GM18498 (cell line): ENCODE data around the gene GRIK1.

Experiments
- ATAC-seq: cut with Tn5 transposase; IDR thresholded peaks from one replicate; pipeline ENCODE4 v1.9.1; 2021; ENCODE audit warnings: mild to moderate bottlenecking, moderate library complexity; ENCODE audit not compliant: unreplicated experiment

The GRIK1 gene

GRCh38 chr21:29550205-29550604 is 389.6 kb downstream of the GRIK1 start:
- ATAC-seq: no peak

GRCh38 chr21:29549614-29550013 is 390.2 kb downstream of the GRIK1 start:
- no peak for ATAC-seq

- no peak for ATAC-seq
Observed at GRCh38 chr21:29547998-29548397, 391.8 kb downstream of the GRIK1 start.

- no peak for ATAC-seq
Observed at GRCh38 chr21:29546071-29546470, 393.7 kb downstream of the GRIK1 start.

GRCh38 chr21:29540289-29540688 is 399.5 kb downstream of the GRIK1 start:
- ATAC-seq: no peak

GRCh38 chr21:29538115-29538514 is 401.7 kb downstream of the GRIK1 start:
- ATAC-seq: no peak

GRCh38 chr21:29534448-29534847 is 405.3 kb downstream of the GRIK1 start:
- ATAC-seq: no peak

GRCh38 chr21:29529139-29529538 is 410.7 kb downstream of the GRIK1 start:
- no peak for ATAC-seq

- no peak for ATAC-seq
Observed at GRCh38 chr21:29526545-29526944, 413.3 kb downstream of the GRIK1 start.

- no peak for ATAC-seq
Observed at GRCh38 chr21:29524055-29524454, 415.7 kb downstream of the GRIK1 start.

GRCh38 chr21:29523646-29524045 is 416.1 kb downstream of the GRIK1 start:
- ATAC-seq: no peak

GRCh38 chr21:29521872-29522271 is 417.9 kb downstream of the GRIK1 start:
- no peak for ATAC-seq

GRCh38 chr21:29520171-29520570 is 419.6 kb downstream of the GRIK1 start:
- no peak for ATAC-seq

- ATAC-seq: no peak
Observed at GRCh38 chr21:29514652-29515247, 425.0 kb downstream of the GRIK1 start.

- ATAC-seq: no peak
Observed at GRCh38 chr21:29513535-29513934, 426.3 kb downstream of the GRIK1 start.

GRCh38 chr21:29511096-29511495 is 428.7 kb downstream of the GRIK1 start:
- no peak for ATAC-seq

GRCh38 chr21:29509121-29509520 is 430.7 kb downstream of the GRIK1 start:
- ATAC-seq: no peak

- no peak for ATAC-seq
Observed at GRCh38 chr21:29508301-29508700, 431.5 kb downstream of the GRIK1 start.

- no peak for ATAC-seq
Observed at GRCh38 chr21:29506947-29507346, 432.8 kb downstream of the GRIK1 start.

- ATAC-seq: no peak
Observed at GRCh38 chr21:29506214-29506613, 433.6 kb downstream of the GRIK1 start.

- ATAC-seq: no peak
Observed at GRCh38 chr21:29504751-29505321, 435.0 kb downstream of the GRIK1 start.

GRCh38 chr21:29501451-29501850 is 438.3 kb downstream of the GRIK1 start:
- ATAC-seq: no peak

GRCh38 chr21:29499734-29500343 is 440.0 kb downstream of the GRIK1 start:
- no peak for ATAC-seq
